ENCODE results near the gene GALNT18. TPM values are rescaled to one million over a fixed set of nuclear protein-coding genes. Genes with fewer than 3 reads are reported as not detected.

GALNT18 gene
- total RNA-seq, 1 donor from 2014 or later, result 6.6 TPM

GRCh38 chr11:11401960-11402535 is 219.8 kb downstream of the GALNT18 start:
- no peaks in the 10 kb centered on the region for H3K36me3 ChIP-seq (ENCODE audit: control insufficient read depth, insufficient read depth, low read length)
- TF ChIP-seq, protein P1, sequence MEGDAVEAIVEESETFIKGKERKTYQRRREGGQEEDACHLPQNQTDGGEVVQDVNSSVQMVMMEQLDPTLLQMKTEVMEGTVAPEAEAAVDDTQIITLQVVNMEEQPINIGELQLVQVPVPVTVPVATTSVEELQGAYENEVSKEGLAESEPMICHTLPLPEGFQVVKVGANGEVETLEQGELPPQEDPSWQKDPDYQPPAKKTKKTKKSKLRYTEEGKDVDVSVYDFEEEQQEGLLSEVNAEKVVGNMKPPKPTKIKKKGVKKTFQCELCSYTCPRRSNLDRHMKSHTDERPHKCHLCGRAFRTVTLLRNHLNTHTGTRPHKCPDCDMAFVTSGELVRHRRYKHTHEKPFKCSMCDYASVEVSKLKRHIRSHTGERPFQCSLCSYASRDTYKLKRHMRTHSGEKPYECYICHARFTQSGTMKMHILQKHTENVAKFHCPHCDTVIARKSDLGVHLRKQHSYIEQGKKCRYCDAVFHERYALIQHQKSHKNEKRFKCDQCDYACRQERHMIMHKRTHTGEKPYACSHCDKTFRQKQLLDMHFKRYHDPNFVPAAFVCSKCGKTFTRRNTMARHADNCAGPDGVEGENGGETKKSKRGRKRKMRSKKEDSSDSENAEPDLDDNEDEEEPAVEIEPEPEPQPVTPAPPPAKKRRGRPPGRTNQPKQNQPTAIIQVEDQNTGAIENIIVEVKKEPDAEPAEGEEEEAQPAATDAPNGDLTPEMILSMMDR (IDR thresholded peaks at IDR 0.05; ENCODE audit: insufficient read depth, low read length, poor library complexity, severe bottlenecking), result no peak
- peaks cover 8% of the 10 kb centered on the region for H3K27me3 ChIP-seq (ENCODE audit: control insufficient read depth, insufficient read depth, low read length)
- H3K4me3 ChIP-seq (ENCODE audit: low read depth, low read length), result no peak overlapping the region
- no peak for DNase-seq (ENCODE audit: low read depth)

DNA sequence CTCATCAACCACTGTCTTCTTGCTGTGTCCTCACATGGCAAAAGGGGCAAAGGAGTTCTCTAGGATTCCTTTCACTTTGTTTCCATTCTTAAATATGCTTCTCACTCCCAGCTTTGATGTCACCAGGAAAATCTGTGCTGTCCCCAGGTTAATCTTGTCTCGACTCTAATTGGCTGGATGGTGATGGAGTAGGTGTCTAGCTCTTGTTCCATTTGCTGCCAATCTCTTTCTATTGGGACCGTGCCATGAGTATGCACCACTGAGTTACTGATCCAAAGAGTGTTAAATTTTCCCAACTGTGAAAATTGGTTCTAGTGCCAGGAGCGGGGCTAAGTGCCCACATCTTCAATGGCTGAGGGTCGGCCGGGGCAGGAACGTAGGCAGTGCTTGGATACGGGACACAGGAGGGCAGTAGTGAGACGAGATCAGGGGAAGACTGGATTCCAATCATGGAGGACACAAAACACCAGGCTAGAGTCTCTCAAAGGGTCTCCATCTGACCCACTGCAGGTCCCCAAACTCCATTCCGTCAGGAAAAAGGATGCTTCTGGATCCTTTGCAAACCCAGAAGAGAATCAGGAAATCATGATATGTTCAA is 221.1 kb downstream of the GALNT18 start:
- H3K4me3 ChIP-seq (ENCODE audit: low read depth, low read length), result no peak overlapping the region
- TF ChIP-seq, protein P1 (IDR thresholded peaks at IDR 0.05; ENCODE audit: insufficient read depth, low read length, poor library complexity, severe bottlenecking), result peak; percentile 24
- H3K36me3 ChIP-seq (ENCODE audit: control insufficient read depth, insufficient read depth, low read length), result no peaks in the 10 kb centered on the region
- H3K27me3 ChIP-seq (ENCODE audit: control insufficient read depth, insufficient read depth, low read length), result peaks cover 8% of the 10 kb centered on the region
- DNase-seq (ENCODE audit: low read depth), result no peak

DNA sequence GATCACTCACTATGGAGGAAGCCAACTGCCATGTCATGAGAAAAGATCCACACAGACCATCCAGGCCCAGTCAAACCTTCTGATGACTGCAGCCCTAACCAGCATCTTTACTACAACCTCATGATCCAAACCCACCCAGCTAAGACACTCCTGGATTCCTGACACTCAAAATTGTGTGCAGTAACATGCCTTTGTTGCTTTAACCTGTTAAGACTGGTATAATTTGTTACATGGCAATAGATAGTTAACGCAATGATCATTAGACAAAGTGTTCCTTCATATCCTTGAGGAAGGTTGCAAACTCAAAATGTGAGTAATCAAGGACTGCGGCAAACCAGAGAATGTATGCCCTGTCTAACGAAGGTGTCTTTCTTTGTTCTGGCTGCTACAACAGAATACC is 221.7 kb downstream of the GALNT18 start:
- Histone ChIP-seq H3K27me3 (ENCODE audit: control insufficient read depth, insufficient read depth, low read length) (peaks cover 8% of the 10 kb centered on the region), H3K4me3 (ENCODE audit: low read depth, low read length) (no peak overlapping the region), H3K36me3 (ENCODE audit: control insufficient read depth, insufficient read depth, low read length) (no peaks in the 10 kb centered on the region)
- DNase-seq (ENCODE audit: low read depth), result no peak
- TF ChIP-seq, protein P1 (IDR thresholded peaks at IDR 0.05; ENCODE audit: insufficient read depth, low read length, poor library complexity, severe bottlenecking), result no peak

DNA sequence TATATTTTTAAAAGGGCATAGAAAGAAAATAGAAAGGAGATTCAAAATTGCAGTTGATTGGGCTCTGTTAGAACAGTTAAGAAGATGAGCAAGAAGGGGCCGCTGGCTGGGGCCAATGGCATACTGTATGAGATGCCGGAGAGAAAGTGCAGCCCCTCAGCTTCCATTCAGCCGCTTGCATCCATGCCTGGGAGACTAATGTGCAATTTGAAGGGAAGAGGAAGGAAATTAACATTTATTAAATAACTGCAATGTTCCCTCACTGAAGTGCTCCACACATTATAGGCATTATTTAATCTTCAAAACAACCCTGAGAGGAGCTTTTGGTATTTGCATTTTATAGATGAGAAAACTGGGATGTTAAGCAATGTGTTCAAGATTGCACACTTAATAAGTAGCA is 224.0 kb downstream of the GALNT18 start:
- TF ChIP-seq, protein P1 (IDR thresholded peaks at IDR 0.05; ENCODE audit: insufficient read depth, low read length, poor library complexity, severe bottlenecking), result no peak
- DNase-seq (ENCODE audit: low read depth), result no peak
- Histone ChIP-seq H3K36me3 (ENCODE audit: control insufficient read depth, insufficient read depth, low read length) (no peaks in the 10 kb centered on the region), H3K27me3 (ENCODE audit: control insufficient read depth, insufficient read depth, low read length) (no peaks in the 10 kb centered on the region), H3K4me3 (ENCODE audit: low read depth, low read length) (no peak overlapping the region)

DNA sequence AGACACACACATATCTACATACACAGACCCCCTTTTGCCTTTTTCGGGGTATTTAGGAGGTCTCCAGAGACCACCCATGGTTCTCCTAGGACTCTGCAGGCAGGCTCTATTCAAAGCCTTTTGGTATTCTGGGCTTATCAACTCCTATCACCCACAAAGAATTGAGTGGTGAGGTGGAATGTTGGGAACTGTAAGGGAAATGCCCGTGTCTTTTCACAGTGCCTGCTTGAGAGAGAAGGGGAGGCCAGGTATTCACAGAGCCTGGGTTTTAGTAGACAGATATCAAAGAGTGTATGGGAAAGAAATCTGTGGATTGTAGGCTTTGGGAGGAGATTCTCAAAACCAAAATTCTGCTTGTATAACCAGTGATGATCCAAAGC is 224.8 kb downstream of the GALNT18 start:
- Histone ChIP-seq H3K27me3 (ENCODE audit: control insufficient read depth, insufficient read depth, low read length) (no peaks in the 10 kb centered on the region), H3K4me3 (ENCODE audit: low read depth, low read length) (no peak overlapping the region), H3K36me3 (ENCODE audit: control insufficient read depth, insufficient read depth, low read length) (no peaks in the 10 kb centered on the region)
- no peak for DNase-seq (ENCODE audit: low read depth)
- TF ChIP-seq, protein P1 (IDR thresholded peaks at IDR 0.05; ENCODE audit: insufficient read depth, low read length, poor library complexity, severe bottlenecking), result no peak
